ENCODE measurements around the gene FAM53B.

DNA sequence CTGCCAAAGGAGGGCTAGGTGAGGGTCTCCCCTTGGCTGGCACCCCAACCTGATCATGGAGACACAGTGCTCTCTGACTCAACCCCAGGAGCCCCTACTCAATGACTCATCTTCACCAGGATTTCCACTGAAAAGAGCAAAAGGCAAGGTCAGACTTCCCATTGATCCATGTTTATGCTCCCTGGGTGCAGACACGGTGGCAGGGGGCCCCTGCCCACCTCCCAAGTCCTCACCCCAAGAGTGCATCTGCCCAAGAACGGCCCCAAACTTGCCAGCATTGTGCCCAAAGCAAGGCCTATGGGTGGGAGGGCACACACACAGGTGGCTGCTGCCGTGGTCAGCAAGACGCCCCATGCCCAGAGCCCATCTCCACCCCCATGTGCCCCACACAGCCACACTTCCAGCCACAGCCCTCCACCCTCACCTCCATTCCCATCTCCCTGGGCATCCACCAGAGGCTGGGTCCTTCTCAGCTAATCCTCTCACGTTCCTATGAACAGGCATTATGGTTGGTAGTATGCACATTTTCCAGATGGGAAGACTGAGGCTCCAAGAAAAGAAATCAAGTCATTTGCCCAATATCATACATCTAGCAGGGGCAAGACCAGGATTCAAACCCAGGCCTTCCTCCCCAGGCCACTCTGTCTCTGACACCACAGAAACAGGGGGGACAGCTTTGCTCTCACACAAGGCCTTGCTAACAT, 31.3 kb downstream of the FAM53B start:
- TF ChIP-seq CTCF (IDR thresholded peaks at IDR 0.05) (no peak), POLR2AphosphoS5 (IDR thresholded peaks at IDR 0.05) (no peak), POLR2A (IDR thresholded peaks at IDR 0.05) (no peak)
